ENCODE data around the gene FOXO6. TPM values are rescaled to one million over a fixed set of nuclear protein-coding genes. Genes with fewer than 3 reads are reported as not detected.
"Not testable (repeated sequence)": the region's sequence is repeated elsewhere in the genome, so short reads cannot be mapped to it uniquely, and the experiment has no call there.

Gene FOXO6
- total RNA-seq, 1 experiment from 2014 or later: 5.4 TPM

DNA sequence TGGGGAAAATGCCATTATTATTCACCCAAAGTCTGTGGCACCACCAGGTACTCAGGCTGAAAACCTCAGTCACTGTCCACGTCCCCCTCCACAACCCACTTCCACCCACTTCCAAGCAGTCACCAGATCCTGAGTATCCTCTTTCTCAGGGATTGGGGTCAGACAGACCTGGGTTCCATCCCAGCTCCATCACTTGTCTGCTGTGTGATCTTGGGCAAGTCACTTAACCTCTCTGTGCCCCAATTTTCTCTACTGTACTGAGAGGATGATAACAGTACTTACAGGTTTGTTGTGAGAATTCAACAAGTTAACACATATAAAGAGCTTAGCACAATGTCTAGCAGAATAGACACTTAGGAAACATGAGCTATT, 29.7 kb upstream of the FOXO6 start:
- ChIA-PET CTCF (interaction anchor here (0.6 to 3.8 kb wide), 51 partner anchors 10 to 1773 kb away, joined by 3 to 87 read pairs (median 6); partner anchors contain the start of gene FOXO6), POLR2A (interaction anchor here (0.6 to 1.4 kb wide), 2 partner anchors 40 to 184 kb away, joined by 3 to 4 read pairs; no protein-coding TSS in a partner anchor)
- no peak for DNase-seq (ENCODE audit: low spot score)
- Mint-ChIP-seq H3K36me3 (peaks cover 3% of the 10 kb centered on the region; the same call in 1 of the 2 replicates), H3K27me3 (ENCODE audit: low read depth) (no peaks in the 10 kb centered on the region; the same call in 1 of the 2 replicates), H3K4me1 (peaks cover 11% of the 10 kb centered on the region), H3K4me3 (0 out of 2 replicates have a peak overlapping the region, but pooled peaks have one; percentile 7), H3K9me3 (peaks cover 18% of the 10 kb centered on the region), H3K27ac (no peak overlapping the region; the same call in 1 of the 2 replicates)
- TF ChIP-seq, protein P1, sequence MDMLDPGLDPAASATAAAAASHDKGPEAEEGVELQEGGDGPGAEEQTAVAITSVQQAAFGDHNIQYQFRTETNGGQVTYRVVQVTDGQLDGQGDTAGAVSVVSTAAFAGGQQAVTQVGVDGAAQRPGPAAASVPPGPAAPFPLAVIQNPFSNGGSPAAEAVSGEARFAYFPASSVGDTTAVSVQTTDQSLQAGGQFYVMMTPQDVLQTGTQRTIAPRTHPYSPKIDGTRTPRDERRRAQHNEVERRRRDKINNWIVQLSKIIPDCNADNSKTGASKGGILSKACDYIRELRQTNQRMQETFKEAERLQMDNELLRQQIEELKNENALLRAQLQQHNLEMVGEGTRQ (CRISPR knock-in tag; IDR thresholded peaks at IDR 0.05): no peak
- TF ChIP-seq, protein P2, sequence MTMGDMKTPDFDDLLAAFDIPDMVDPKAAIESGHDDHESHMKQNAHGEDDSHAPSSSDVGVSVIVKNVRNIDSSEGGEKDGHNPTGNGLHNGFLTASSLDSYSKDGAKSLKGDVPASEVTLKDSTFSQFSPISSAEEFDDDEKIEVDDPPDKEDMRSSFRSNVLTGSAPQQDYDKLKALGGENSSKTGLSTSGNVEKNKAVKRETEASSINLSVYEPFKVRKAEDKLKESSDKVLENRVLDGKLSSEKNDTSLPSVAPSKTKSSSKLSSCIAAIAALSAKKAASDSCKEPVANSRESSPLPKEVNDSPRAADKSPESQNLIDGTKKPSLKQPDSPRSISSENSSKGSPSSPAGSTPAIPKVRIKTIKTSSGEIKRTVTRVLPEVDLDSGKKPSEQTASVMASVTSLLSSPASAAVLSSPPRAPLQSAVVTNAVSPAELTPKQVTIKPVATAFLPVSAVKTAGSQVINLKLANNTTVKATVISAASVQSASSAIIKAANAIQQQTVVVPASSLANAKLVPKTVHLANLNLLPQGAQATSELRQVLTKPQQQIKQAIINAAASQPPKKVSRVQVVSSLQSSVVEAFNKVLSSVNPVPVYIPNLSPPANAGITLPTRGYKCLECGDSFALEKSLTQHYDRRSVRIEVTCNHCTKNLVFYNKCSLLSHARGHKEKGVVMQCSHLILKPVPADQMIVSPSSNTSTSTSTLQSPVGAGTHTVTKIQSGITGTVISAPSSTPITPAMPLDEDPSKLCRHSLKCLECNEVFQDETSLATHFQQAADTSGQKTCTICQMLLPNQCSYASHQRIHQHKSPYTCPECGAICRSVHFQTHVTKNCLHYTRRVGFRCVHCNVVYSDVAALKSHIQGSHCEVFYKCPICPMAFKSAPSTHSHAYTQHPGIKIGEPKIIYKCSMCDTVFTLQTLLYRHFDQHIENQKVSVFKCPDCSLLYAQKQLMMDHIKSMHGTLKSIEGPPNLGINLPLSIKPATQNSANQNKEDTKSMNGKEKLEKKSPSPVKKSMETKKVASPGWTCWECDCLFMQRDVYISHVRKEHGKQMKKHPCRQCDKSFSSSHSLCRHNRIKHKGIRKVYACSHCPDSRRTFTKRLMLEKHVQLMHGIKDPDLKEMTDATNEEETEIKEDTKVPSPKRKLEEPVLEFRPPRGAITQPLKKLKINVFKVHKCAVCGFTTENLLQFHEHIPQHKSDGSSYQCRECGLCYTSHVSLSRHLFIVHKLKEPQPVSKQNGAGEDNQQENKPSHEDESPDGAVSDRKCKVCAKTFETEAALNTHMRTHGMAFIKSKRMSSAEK (CRISPR knock-in tag; IDR thresholded peaks at IDR 0.05; ENCODE audit: borderline replicate concordance): no peak
- TF ChIP-seq ATF1 (CRISPR knock-in tag; IDR thresholded peaks at IDR 0.05): no peak
- 0 out of 2 replicates have a peak, but pooled peaks have one; percentile 40 for TF ChIP-seq GTF2I (CRISPR knock-in tag; conservative IDR thresholded peaks at IDR 0.05)
- TF ChIP-seq, protein P3, sequence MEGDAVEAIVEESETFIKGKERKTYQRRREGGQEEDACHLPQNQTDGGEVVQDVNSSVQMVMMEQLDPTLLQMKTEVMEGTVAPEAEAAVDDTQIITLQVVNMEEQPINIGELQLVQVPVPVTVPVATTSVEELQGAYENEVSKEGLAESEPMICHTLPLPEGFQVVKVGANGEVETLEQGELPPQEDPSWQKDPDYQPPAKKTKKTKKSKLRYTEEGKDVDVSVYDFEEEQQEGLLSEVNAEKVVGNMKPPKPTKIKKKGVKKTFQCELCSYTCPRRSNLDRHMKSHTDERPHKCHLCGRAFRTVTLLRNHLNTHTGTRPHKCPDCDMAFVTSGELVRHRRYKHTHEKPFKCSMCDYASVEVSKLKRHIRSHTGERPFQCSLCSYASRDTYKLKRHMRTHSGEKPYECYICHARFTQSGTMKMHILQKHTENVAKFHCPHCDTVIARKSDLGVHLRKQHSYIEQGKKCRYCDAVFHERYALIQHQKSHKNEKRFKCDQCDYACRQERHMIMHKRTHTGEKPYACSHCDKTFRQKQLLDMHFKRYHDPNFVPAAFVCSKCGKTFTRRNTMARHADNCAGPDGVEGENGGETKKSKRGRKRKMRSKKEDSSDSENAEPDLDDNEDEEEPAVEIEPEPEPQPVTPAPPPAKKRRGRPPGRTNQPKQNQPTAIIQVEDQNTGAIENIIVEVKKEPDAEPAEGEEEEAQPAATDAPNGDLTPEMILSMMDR (IDR thresholded peaks at IDR 0.05): peak; percentile 5; the same call in 1 of the 2 replicates
- TF ChIP-seq TEAD4 (CRISPR knock-in tag; IDR thresholded peaks at IDR 0.05): no peak
- no peak for TF ChIP-seq ETV6 (CRISPR knock-in tag; IDR thresholded peaks at IDR 0.05)
- no peak for TF ChIP-seq SMAD4 (CRISPR knock-in tag; IDR thresholded peaks at IDR 0.05)
- ATAC-seq: peak; percentile 28

DNA sequence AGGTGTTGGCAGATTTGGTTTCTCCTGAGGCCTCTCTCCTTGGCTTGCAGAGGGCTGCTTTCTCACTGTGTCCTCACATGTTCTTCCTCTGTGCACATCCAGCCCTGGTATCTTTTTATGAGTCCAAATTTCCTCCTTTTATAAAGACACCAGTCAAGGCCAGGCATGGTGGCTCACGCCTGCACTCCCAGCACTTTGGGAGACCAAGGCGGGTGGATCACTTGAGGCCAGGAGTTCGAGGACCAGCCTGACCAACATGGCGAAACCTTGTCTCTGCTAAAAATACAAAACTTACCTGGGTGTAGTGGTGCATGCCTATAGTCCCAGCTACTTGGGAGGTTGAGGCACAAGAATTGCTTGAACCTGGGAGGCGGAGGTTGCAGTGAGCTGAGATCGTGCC, 29.1 kb upstream of the FOXO6 start:
- POLR2A ChIA-PET: interaction anchor here (1.4 kb wide), 1 partner anchor 40 kb away, joined by 4 read pairs; no protein-coding TSS in a partner anchor
- Mint-ChIP-seq H3K4me1 (peaks cover 11% of the 10 kb centered on the region), H3K9me3 (peaks cover 18% of the 10 kb centered on the region)
- H3K4me3 Mint-ChIP-seq; H3K36me3 Mint-ChIP-seq; H3K27ac Mint-ChIP-seq; DNase-seq (ENCODE audit: low spot score); H3K27me3 Mint-ChIP-seq (ENCODE audit: low read depth); ATAC-seq: not testable (repeated sequence)
- CTCF ChIA-PET: interaction anchor here (1.2 to 3.8 kb wide), 16 partner anchors 10 to 184 kb away, joined by 3 to 87 read pairs (median 8); partner anchors contain the start of gene FOXO6

DNA sequence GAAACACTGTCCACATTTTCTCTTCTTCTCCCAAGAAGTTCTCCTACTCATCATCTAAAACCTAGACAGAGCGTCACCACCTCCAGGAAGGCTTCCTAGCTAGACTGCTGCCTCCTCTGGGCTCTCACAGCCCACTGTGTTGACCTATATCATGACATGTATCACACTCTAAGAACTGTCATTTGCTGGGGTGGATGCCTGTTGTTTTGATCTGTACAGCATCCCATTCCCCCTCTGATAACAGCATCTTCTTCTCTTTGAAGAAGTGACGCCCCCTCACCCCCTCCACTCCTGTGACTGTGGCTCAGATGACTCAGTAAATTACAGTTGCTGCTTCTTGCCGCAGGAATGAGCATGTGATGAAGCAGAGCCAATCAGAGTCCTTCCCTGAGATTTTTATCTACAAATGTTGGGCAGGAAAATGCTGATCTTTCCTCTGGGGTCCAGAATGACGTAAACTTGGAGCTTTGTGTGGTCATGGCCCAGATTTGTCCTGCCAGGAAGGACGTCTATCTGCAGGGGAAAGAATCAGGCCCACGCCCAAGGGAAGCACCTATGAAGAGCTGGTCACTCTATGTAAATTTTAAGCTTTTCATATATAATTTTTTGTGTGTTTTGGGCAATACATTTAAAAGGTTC, 28.0 kb upstream of the FOXO6 start:
- ChIA-PET CTCF (interaction anchor here (1.1 to 3.8 kb wide), 3 partner anchors 12 to 39 kb away, joined by 3 to 87 read pairs (median 4); no protein-coding TSS in a partner anchor), POLR2A (no interaction called here)
- TF ChIP-seq CREB1 (CRISPR knock-in tag; IDR thresholded peaks at IDR 0.05) (no peak), NFYB (CRISPR knock-in tag; conservative IDR thresholded peaks at IDR 0.05; ENCODE audit: low read depth) (0 out of 2 replicates have a peak, but pooled peaks have one; percentile 16)
- TF ChIP-seq, protein P4, sequence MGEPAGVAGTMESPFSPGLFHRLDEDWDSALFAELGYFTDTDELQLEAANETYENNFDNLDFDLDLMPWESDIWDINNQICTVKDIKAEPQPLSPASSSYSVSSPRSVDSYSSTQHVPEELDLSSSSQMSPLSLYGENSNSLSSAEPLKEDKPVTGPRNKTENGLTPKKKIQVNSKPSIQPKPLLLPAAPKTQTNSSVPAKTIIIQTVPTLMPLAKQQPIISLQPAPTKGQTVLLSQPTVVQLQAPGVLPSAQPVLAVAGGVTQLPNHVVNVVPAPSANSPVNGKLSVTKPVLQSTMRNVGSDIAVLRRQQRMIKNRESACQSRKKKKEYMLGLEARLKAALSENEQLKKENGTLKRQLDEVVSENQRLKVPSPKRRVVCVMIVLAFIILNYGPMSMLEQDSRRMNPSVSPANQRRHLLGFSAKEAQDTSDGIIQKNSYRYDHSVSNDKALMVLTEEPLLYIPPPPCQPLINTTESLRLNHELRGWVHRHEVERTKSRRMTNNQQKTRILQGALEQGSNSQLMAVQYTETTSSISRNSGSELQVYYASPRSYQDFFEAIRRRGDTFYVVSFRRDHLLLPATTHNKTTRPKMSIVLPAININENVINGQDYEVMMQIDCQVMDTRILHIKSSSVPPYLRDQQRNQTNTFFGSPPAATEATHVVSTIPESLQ (CRISPR knock-in tag; IDR thresholded peaks at IDR 0.05): no peak
- TF ChIP-seq, protein P5, sequence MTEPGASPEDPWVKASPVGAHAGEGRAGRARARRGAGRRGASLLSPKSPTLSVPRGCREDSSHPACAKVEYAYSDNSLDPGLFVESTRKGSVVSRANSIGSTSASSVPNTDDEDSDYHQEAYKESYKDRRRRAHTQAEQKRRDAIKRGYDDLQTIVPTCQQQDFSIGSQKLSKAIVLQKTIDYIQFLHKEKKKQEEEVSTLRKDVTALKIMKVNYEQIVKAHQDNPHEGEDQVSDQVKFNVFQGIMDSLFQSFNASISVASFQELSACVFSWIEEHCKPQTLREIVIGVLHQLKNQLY (CRISPR knock-in tag; IDR thresholded peaks at IDR 0.05): no peak
- TF ChIP-seq, protein P1 (CRISPR knock-in tag; IDR thresholded peaks at IDR 0.05): 0 out of 2 replicates have a peak, but pooled peaks have one; percentile 27
- TF ChIP-seq, protein P6, sequence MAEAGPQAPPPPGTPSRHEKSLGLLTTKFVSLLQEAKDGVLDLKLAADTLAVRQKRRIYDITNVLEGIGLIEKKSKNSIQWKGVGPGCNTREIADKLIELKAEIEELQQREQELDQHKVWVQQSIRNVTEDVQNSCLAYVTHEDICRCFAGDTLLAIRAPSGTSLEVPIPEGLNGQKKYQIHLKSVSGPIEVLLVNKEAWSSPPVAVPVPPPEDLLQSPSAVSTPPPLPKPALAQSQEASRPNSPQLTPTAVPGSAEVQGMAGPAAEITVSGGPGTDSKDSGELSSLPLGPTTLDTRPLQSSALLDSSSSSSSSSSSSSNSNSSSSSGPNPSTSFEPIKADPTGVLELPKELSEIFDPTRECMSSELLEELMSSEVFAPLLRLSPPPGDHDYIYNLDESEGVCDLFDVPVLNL (CRISPR knock-in tag; IDR thresholded peaks at IDR 0.05; ENCODE audit: borderline replicate concordance, low read depth): no peak
- DNase-seq (ENCODE audit: low spot score) (no peak), ATAC-seq (no peak)
- peaks cover 3% of the 10 kb centered on the region; the same call in 1 of the 2 replicates for H3K36me3 Mint-ChIP-seq
- H3K27me3 Mint-ChIP-seq (ENCODE audit: low read depth): peaks cover under 1% of the 10 kb centered on the region
- H3K4me3 Mint-ChIP-seq: no peak overlapping the region
- peaks cover 19% of the 10 kb centered on the region for H3K9me3 Mint-ChIP-seq
- H3K27ac Mint-ChIP-seq: no peak overlapping the region
- peaks cover 11% of the 10 kb centered on the region for H3K4me1 Mint-ChIP-seq
